Osteocyte (in vitro differentiated cells): ENCODE measurements around the gene SMARCC2. TPM values are rescaled to one million over a fixed set of nuclear protein-coding genes. Genes with fewer than 3 reads are reported as not detected.

Experiments used
- DNase-seq: peaks from one replicate; pipeline ENCODE4 v3.0.0; 2021; ENCODE audit warnings: mixed read lengths; ENCODE audit not compliant: unreplicated experiment; ENCODE audit errors: extremely low spot score
- H3K27ac Mint-ChIP-seq: one replicate; pipeline ENCODE4 v1.8.0; 2021; ENCODE audit warnings: mild to moderate bottlenecking, mixed read lengths; ENCODE audit not compliant: unreplicated experiment
- H3K27me3 Mint-ChIP-seq: one replicate; pipeline ENCODE4 v1.8.0; 2021; ENCODE audit warnings: mixed read lengths; ENCODE audit not compliant: unreplicated experiment
- H3K36me3 Mint-ChIP-seq: one replicate; pipeline ENCODE4 v1.8.0; 2021; ENCODE audit warnings: mixed read lengths; ENCODE audit not compliant: unreplicated experiment
- H3K4me1 Mint-ChIP-seq: one replicate; pipeline ENCODE4 v1.8.0; 2021; ENCODE audit warnings: mixed read lengths; ENCODE audit not compliant: unreplicated experiment
- H3K4me3 Mint-ChIP-seq: one replicate; pipeline ENCODE4 v1.8.0; 2021; ENCODE audit warnings: mild to moderate bottlenecking, moderate library complexity, mixed read lengths; ENCODE audit not compliant: unreplicated experiment
- H3K9me3 Mint-ChIP-seq: one replicate; pipeline ENCODE4 v1.8.0; 2021; ENCODE audit warnings: mixed read lengths; ENCODE audit not compliant: unreplicated experiment
- total RNA-seq: library from RNA; stranded (reverse); gene quantifications from 2 replicates; pipeline ENCODE4 v1.2.1, GENCODE V29; 2021
- TF ChIP-seq, protein P1 (sequence below): fragments of 200-600 bp; sonication (generic); IDR thresholded peaks from 2 replicates; pipeline ENCODE4 v1.5.0; 2021; ENCODE audit warnings: antibody characterized with exemption, mild to moderate bottlenecking, moderate library complexity

Gene SMARCC2
- total RNA-seq, 1 donor from 2014 or later, result 128 TPM

DNA sequence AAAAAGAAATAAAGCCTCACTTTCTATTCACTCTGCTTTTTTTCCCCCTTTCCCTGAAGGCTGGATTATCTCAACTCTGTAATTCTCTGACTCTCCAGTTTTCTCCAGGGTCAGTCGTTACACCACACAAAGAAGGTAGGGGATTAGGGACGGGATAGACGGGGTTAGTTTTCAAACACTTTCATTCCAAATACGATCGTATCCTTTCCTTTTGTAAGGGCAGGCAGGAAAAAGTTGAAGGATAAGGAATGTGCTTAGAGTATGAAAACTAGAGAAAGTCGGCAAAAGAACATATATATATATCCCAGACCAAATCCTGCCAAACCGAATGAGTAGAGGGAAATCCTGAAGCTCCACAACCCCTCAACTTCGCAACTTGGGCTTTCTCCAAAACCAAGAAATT is 61.8 kb downstream of the SMARCC2 start:
- Mint-ChIP-seq H3K27me3 (no peaks in the 10 kb centered on the region), H3K9me3 (no peaks in the 10 kb centered on the region)

DNA sequence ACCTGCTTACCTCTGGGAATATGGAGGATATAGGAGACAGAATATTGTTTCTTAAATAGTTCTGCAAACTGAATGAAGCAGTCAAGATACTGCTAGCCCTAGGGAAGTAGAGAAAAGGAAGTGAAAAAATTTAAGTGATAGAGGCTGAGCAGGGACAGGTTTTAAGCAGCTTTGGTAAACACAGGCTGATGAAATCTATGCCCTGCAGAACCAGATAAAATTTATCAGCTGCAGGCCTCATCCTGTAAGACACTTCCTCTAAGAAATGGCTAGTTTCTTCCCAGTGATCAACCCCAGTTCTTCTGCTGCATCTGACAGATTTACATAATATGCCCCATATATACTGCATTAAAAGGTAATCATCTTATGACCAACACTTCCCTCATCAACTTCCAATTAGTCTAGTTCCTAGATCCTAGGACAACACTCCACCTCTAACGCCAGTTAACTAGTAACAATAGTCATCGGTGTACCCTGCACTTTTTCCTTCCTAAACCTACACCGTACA is 62.5 kb downstream of the SMARCC2 start:
- DNase-seq, result no peak
- H3K27ac Mint-ChIP-seq, result peak overlapping the region; percentile 90
- H3K4me3 Mint-ChIP-seq, result peak overlapping the region; percentile 98
- H3K36me3 Mint-ChIP-seq, result peaks cover 8% of the 10 kb centered on the region
- no peaks in the 10 kb centered on the region for H3K9me3 Mint-ChIP-seq
- H3K27me3 Mint-ChIP-seq, result no peaks in the 10 kb centered on the region
- TF ChIP-seq, protein P1, sequence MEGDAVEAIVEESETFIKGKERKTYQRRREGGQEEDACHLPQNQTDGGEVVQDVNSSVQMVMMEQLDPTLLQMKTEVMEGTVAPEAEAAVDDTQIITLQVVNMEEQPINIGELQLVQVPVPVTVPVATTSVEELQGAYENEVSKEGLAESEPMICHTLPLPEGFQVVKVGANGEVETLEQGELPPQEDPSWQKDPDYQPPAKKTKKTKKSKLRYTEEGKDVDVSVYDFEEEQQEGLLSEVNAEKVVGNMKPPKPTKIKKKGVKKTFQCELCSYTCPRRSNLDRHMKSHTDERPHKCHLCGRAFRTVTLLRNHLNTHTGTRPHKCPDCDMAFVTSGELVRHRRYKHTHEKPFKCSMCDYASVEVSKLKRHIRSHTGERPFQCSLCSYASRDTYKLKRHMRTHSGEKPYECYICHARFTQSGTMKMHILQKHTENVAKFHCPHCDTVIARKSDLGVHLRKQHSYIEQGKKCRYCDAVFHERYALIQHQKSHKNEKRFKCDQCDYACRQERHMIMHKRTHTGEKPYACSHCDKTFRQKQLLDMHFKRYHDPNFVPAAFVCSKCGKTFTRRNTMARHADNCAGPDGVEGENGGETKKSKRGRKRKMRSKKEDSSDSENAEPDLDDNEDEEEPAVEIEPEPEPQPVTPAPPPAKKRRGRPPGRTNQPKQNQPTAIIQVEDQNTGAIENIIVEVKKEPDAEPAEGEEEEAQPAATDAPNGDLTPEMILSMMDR, result no peak
- peaks cover 36% of the 10 kb centered on the region for H3K4me1 Mint-ChIP-seq

More for the DNA sequence above, 61.8 kb downstream of the SMARCC2 start:
- H3K4me1 Mint-ChIP-seq, result peaks cover 36% of the 10 kb centered on the region
- TF ChIP-seq, protein P1, result no peak
- peak overlapping the region; percentile 90 for H3K27ac Mint-ChIP-seq
- H3K36me3 Mint-ChIP-seq, result peaks cover 15% of the 10 kb centered on the region
- peak overlapping the region; percentile 98 for H3K4me3 Mint-ChIP-seq
- DNase-seq, result no peak

DNA sequence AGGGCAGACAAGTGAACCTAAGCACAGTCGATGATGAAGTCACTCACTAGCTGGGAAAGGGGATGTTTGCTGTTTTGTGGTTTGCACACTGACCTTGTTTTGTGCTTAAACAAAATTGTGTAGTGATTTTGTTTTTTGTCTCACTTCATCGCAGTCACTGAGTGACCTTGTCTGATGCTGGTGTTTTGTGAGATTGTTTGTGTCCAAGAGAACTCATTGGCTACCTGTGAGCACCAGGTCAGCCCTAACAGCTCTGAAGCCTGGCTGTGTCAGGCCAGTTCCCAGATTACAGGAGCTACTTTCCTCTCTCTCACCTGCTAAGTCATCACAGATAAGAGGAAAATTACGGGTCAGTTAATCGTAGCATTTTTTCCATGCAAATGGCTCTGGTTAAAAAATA is 65.2 kb downstream of the SMARCC2 start:
- H3K4me1 Mint-ChIP-seq, result peaks cover 29% of the 10 kb centered on the region

DNA sequence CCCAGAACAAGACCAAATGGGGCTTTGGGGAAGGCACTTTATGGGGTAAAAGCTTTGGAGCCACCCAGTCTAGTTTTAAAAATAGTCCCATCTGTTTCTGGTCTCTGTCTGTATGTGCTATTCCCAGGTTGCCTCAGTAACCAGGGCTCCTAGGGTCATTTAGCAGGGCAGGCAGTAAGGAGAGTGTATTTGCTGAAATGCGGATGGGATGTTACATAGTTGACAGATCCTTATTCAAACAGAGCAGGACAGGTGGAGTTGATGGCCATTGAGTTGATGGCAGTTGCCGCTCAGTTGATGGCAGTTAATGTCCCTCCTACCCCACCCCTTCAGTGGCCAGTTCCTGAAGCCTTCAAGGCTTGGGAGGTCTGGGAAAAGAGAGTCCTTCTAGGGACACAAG is 66.6 kb downstream of the SMARCC2 start:
- TF ChIP-seq, protein P1, result no peak
- peaks cover 38% of the 10 kb centered on the region for H3K4me1 Mint-ChIP-seq
- DNase-seq, result no peak
- H3K36me3 Mint-ChIP-seq, result peaks cover 12% of the 10 kb centered on the region
- no peaks in the 10 kb centered on the region for H3K27me3 Mint-ChIP-seq
- H3K27ac Mint-ChIP-seq, result no peak overlapping the region
- H3K9me3 Mint-ChIP-seq, result no peaks in the 10 kb centered on the region
- no peak overlapping the region for H3K4me3 Mint-ChIP-seq

More for the DNA sequence above, 65.2 kb downstream of the SMARCC2 start:
- peaks cover 9% of the 10 kb centered on the region for H3K36me3 Mint-ChIP-seq
- H3K9me3 Mint-ChIP-seq, result no peaks in the 10 kb centered on the region
- H3K27ac Mint-ChIP-seq, result peak overlapping the region; percentile 21
- TF ChIP-seq, protein P1, result no peak
- no peak overlapping the region for H3K4me3 Mint-ChIP-seq
- DNase-seq, result no peak
- no peaks in the 10 kb centered on the region for H3K27me3 Mint-ChIP-seq

DNA sequence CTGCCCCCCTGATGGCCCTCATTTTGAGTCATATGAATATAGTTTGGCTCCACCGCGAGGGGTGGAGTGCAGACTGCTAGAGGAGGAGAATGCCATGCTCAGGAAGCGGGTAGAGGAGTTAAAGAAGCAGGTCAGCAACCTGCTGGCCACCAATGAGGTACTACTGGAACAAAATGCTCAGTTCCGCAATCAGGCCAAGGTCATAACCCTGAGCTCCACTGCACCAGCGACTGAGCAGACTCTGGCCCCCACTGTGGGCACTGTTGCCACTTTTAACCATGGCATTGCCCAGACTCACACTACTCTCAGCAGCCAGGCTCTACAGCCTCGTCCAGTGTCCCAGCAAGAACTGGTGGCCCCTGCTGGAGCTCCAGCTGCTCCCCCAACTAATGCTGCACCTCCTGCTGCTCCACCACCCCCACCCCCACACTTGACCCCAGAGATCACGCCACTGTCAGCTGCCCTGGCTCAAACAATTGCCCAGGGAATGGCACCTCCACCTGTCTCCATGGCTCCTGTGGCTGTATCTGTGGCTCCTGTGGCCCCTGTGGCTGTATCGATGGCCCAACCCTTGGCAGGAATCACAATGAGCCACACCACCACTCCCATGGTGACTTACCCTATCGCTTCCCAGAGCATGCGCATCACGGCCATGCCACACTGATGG is 67.9 kb downstream of the SMARCC2 start:
- DNase-seq, result no peak
- Mint-ChIP-seq H3K27ac (peak overlapping the region; percentile 9), H3K36me3 (peaks cover 21% of the 10 kb centered on the region), H3K4me1 (peaks cover 33% of the 10 kb centered on the region), H3K4me3 (no peak overlapping the region), H3K9me3 (no peaks in the 10 kb centered on the region), H3K27me3 (no peaks in the 10 kb centered on the region)
- TF ChIP-seq, protein P1, result no peak
